MM.1S (cell line): ENCODE measurements around the gene FARP1.

Experiments used
- CTCF ChIP-seq: fragments of 300-600 bp; sonication (generic); IDR thresholded peaks from 2 replicates; pipeline ENCODE4 v1.5.1; 2016; ENCODE audit warnings: antibody characterized with exemption, low read length, mixed read lengths
- EZH2 ChIP-seq: fragments of 300-600 bp; sonication (generic); optimal IDR thresholded peaks from 2 replicates; pipeline ENCODE3; 2017; ENCODE audit warnings: low read depth, mild to moderate bottlenecking, antibody characterized with exemption, low read length, mixed read lengths

DNA sequence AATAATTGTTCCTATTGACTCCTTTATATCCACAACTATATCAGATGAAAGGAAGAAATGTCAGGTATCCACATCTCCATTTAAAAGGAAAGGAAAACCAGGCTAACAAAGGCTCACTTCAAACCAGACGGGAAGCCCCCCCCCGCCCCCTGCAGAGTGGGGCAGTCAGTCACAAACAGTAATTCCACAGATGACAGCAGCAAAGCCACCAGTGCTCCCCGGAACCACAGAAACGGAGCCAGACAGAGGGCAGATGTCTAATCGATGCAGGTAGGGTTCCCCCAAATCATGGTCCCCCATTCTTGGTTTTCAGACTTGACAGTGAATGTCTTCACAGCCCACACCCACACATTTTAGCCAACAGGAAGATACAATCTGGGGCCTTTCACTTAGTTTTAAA is 333.2 kb downstream of the FARP1 start:
- TF ChIP-seq CTCF (no peak), EZH2 (no peak)
